NCI-H1092 (cell line): ENCODE measurements around the gene C2orf80.
"Not testable (repeated sequence)": the region's sequence is repeated elsewhere in the genome, so short reads cannot be mapped to it uniquely, and the experiment has no call there.

Experiments used
- DNase-seq: peaks from one replicate; lab custom pipeline; 2025; lab: John Stamatoyannopoulos, UW

C2orf80 gene

DNA sequence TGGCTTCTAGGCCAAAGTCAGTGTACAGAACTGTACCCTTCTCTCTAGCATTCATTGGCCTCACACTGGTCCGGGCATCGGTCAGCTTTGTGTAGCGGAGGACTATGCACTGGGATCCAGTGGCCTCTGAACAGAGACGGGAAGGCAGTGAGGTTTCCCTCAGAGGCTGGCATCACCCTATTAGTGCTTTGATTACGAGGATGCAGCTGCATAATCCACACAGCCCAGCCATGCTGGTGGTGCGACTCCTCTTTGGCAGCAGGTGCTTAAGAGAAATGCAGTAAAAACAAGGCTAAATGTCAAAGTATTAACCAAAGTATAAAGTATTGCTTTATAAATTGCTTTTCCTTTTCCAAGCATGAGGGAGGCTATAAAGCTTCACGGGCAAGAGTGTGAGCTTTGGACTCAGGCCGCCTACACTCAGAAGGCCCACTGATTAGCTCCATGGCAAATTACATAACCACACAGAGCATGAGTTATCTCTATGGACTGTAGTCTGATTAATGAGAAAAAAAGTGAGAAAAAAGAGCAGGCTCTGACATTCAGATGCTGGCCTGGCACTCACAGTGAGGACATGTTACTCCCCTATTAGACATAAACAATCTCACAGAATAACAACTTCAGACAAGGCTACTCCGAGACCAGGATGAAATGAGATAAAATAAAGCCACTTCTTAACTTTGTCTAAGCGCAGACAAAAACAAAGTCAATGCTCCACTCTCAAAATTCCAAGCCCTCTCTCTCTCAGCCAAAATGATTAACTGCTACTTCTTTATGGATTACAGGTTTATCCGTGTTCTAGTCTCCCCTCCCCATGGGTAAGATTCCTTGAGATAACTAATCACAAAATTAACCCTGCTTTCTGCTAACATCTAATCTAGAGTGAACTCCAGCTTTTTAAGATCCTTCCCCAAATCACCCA, 53.8 kb downstream of the C2orf80 start:
- no peak for DNase-seq

DNA sequence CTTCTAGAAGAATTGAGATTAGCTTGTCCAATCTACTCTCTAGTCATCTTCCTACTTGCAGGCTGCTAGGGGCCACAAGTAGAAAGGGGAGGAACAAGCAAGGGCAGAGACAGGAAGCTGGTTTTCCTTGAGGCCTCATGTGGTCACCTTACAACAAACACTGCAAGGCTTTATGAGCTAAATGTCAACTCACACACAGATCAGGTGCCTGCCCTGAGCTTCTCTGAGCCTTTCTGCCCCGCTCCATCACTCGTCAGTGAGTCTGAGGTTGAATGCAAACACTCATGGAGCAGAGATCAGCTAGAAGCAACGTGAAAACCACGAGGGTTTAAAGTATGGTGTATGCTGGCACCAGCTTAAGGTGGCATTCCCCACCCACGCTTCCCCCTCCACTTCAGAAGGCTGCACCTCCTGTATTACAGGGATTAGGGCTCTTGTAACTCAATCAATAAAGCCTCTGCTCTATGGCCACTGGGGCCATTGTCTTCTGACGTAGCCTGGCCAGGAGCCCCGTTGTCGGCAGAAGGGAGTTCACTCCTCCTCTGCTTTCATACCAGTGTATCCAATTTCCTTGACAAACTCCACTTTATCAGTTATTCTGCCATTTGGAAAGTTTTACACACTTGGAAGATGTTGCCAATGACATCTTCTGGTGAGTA, 54.8 kb downstream of the C2orf80 start:
- DNase-seq: no peak

DNA sequence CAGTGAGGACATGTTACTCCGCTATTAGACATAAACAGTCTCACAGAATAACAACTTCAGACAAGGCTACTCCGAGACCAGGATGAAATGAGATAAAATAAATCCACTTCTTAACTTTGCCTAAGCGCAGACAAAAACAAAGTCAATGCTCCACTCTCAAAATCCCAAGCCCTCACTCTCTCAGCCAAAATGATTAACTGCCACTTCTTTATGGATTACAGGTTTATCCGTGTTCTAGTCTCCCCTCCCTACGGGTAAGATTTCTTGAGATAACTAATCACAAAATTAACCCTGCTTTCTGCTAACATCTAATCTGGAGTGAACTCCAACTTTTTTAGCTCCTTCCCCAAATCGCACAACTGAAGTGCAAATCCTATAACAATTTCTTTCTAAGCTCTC, 59.1 kb downstream of the C2orf80 start:
- no peak for DNase-seq

DNA sequence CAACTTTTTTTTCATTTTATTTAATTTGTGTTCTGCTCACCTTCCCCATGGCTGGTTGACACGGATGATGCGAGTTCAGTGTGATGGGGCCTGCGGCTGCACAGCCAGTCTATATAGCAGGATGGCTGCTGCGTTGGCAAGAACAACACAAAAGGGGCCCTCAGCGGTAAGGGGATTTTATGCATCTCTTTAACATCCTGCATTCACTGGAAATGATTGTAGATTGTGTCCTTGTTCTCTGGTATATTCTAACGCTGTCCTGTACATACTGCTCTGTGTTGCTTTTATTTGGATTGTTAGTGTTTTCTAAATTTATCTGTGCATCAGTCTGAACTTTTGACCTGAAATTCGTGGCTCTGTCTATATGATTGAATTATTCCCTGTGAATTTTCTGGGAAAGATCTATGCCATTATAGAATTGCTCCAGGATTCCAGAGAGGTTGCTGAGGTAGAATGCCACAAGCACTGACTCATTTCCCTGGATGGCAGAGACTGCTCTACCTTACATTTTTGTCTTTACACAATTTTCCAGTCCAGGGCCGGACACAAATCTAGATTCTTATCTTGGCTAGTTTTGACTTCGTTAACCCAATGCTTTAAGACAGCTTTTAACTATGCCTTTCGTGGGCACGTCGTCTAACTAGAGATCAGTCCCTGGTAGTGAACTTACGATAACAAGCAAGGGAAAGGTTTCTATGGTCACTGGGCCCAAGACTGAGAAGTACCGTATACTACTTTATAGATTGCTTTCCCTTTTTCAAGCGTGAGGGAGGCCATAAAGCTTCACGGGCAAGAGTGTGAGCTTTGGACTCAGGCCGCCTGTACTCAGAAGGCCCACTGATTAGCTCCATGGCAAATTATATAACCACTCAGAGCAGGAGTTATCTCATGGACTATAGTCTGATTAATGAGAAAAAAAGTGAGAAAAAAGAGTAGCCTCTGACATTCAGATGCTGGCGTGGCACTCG, 59.8 kb downstream of the C2orf80 start, which contains the start of gene CRYGC:
TSS of gene CRYGC (minus strand) at position 85 of the 968 bp plus-strand sequence. CDS start at position 49, 36 bp downstream.
- no peak for DNase-seq

GRCh38 chr2:208128136-208128535, 61.7 kb downstream of the C2orf80 start:
- no peak for DNase-seq

DNA sequence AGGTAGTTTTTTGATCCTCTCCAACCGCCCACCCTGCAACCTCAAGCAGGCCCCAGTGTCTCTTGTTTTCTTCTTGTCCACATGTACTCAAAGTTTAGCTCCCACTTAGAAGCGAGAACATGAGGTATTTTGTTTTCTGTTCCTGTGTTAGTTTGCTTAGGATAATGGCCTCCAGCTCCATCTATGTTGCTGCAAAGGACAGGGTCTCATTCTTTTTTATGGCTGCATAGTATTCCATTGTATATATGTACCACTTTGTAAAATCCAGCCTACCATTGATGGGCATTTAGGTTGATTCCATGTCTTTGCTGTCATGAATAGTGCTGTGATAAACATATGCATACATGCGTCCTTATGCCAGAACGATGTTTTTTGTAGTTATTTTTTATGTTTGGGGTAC, 62.7 kb downstream of the C2orf80 start:
- no peak for DNase-seq

GRCh38 chr2:208125251-208125650, 64.6 kb downstream of the C2orf80 start:
- no peak for DNase-seq

GRCh38 chr2:208124013-208124715, 65.7 kb downstream of the C2orf80 start, which contains the start of gene CRYGD:
TSS of gene CRYGD (minus strand) at chr2:208124524. CDS start at chr2:208124473, 51 bp downstream.
- DNase-seq: not testable (repeated sequence)

DNA sequence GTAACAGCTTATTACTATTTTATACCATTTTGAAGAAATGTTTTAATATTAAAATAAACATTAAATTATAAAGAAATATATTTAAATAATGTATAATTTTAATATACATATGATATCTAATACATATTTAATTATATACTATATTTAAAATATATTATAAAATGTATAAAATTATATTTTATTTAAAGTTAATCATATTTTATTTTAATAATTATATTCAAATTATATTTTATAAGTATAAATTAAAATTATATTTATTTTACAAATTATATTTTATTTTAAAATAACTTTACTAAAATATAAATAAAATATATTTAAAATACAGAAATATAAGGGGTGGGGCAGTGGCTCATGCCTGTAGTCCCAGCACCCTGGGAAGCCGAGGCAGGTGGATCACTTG, 67.6 kb downstream of the C2orf80 start:
- DNase-seq: no peak

GRCh38 chr2:208118918-208119317, 70.9 kb downstream of the C2orf80 start:
- DNase-seq: no peak

DNA sequence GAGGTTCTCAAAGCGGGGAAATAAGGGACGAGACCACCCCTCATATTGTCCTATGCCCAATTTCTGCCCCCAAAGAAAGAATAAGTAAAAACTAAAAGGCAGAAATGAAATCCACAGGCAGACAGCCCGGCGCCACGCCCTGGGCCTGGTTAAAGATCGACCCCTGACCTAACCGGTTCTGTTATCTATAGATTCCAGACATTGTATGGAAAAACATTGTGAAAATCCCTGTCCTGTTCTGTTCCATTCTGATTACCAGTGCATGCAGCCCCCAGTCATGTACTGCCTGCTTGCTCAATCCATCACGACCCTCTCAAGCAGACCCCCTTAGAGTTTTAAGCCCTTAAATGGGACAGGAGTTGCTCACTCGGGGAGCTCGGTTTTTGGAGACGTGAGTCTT, 72.4 kb downstream of the C2orf80 start:
- not testable (repeated sequence) for DNase-seq
